H9 (cell line): ENCODE data around the gene YIPF6. TPM values are rescaled to one million over a fixed set of nuclear protein-coding genes. Genes with fewer than 3 reads are reported as not detected.

ENCODE experiments used
- DNase-seq: peaks from one replicate; pipeline ENCODE4 v3.0.0-alpha.2; 2017
- H2AFZ ChIP-seq: one replicate; pipeline ENCODE4 v1.6.1; 2013; ENCODE audit warnings: mild to moderate bottlenecking, low read length, control low read depth, moderate library complexity
- H2AK5ac ChIP-seq: 2 replicates; pipeline ENCODE4 v1.6.1; 2013; ENCODE audit warnings: low read length, control low read depth, mixed read lengths; ENCODE audit not compliant: insufficient read length
- H2BK120ac ChIP-seq: one replicate; pipeline ENCODE4 v1.6.1; 2013; ENCODE audit warnings: low read depth, mild to moderate bottlenecking, low read length, control low read depth, inconsistent platforms; ENCODE audit not compliant: poor library complexity, severe bottlenecking
- H2BK12ac ChIP-seq: 2 replicates; pipeline ENCODE4 v1.6.1; 2013; ENCODE audit warnings: low read length, control low read depth, mixed read lengths, low read depth; ENCODE audit not compliant: insufficient read length
- H2BK15ac ChIP-seq: 2 replicates; pipeline ENCODE4 v1.6.1; 2013; ENCODE audit warnings: low read depth, low read length, control low read depth
- H2BK20ac ChIP-seq: one replicate; pipeline ENCODE4 v1.6.1; 2013; ENCODE audit warnings: low read depth, mild to moderate bottlenecking, low read length, control low read depth, inconsistent platforms; ENCODE audit not compliant: poor library complexity, severe bottlenecking
- H2BK5ac ChIP-seq: 2 replicates; pipeline ENCODE4 v1.6.1; 2013; ENCODE audit warnings: low read length, control low read depth, mixed read lengths; ENCODE audit not compliant: insufficient read length
- H3K14ac ChIP-seq: 2 replicates; pipeline ENCODE4 v1.6.1; 2013; ENCODE audit warnings: low read length, control low read depth; ENCODE audit not compliant: insufficient read depth
- H3K18ac ChIP-seq: 2 replicates; pipeline ENCODE4 v1.6.1; 2013; ENCODE audit warnings: low read depth, mild to moderate bottlenecking, mixed read lengths, low read length, control low read depth; ENCODE audit not compliant: insufficient read length
- H3K23ac ChIP-seq: 2 replicates; pipeline ENCODE4 v1.6.1; 2013; ENCODE audit warnings: low read length, control low read depth, mixed read lengths, low read depth; ENCODE audit not compliant: insufficient read length
- H3K23me2 ChIP-seq: 2 replicates; pipeline ENCODE4 v1.6.1; 2013; ENCODE audit warnings: low read depth, mild to moderate bottlenecking, mixed read lengths, low read length, control low read depth; ENCODE audit not compliant: insufficient read length, poor library complexity, severe bottlenecking
- H3K27ac ChIP-seq: 2 replicates; pipeline ENCODE4 v1.5.1; 2013; ENCODE audit warnings: low read length, control low read depth, mixed read lengths, low read depth; ENCODE audit not compliant: insufficient read length
- H3K27me3 ChIP-seq: 2 replicates; pipeline ENCODE4 v1.6.1; 2013; ENCODE audit warnings: low read length, control low read depth, inconsistent platforms; ENCODE audit not compliant: insufficient read depth
- H3K4ac ChIP-seq: 2 replicates; pipeline ENCODE4 v1.6.1; 2013; ENCODE audit warnings: low read depth, mild to moderate bottlenecking, control low read depth, inconsistent platforms, low read length, moderate library complexity
- H3K4me1 ChIP-seq: 2 replicates; pipeline ENCODE4 v1.6.1; 2013; ENCODE audit warnings: low read length, control low read depth, inconsistent platforms; ENCODE audit not compliant: insufficient read depth
- H3K4me2 ChIP-seq: 2 replicates; pipeline ENCODE4 v1.6.1; 2013; ENCODE audit warnings: low read length, control low read depth, mixed read lengths; ENCODE audit not compliant: insufficient read length, insufficient read depth
- H3K56ac ChIP-seq: 2 replicates; pipeline ENCODE4 v1.6.1; 2013; ENCODE audit warnings: low read depth, mild to moderate bottlenecking, mixed read lengths, low read length, control low read depth; ENCODE audit not compliant: insufficient read length
- H3K79me1 ChIP-seq: 2 replicates; pipeline ENCODE4 v1.6.1; 2013; ENCODE audit warnings: low read depth, mild to moderate bottlenecking, moderate library complexity, low read length, control low read depth, inconsistent platforms; ENCODE audit not compliant: insufficient read depth, poor library complexity, severe bottlenecking
- H3K79me2 ChIP-seq: 2 replicates; pipeline ENCODE4 v1.6.1; 2013; ENCODE audit warnings: low read length, control low read depth, inconsistent platforms; ENCODE audit not compliant: insufficient read depth
- H3K9ac ChIP-seq: 2 replicates; pipeline ENCODE4 v1.6.1; 2013; ENCODE audit warnings: low read length, control low read depth, mixed read lengths; ENCODE audit not compliant: insufficient read length; ENCODE audit errors: extremely low read depth
- H3K9me3 ChIP-seq: one replicate; pipeline ENCODE4 v1.6.1; 2013; ENCODE audit warnings: low read depth, low read length, inconsistent platforms; ENCODE audit not compliant: control insufficient read depth
- H3T11ph ChIP-seq: one replicate; pipeline ENCODE4 v1.6.1; 2013; ENCODE audit warnings: mild to moderate bottlenecking, low read length, control low read depth, inconsistent platforms
- H4K20me1 ChIP-seq: one replicate; pipeline ENCODE4 v1.6.1; 2013; ENCODE audit not compliant: control insufficient read depth, insufficient read length, insufficient read depth
- H4K5ac ChIP-seq: 2 replicates; pipeline ENCODE4 v1.6.1; 2013; ENCODE audit warnings: low read depth, mild to moderate bottlenecking, mixed read lengths, low read length, control low read depth; ENCODE audit not compliant: insufficient read length
- H4K8ac ChIP-seq: replicated peaks from 2 replicates; pipeline ENCODE4 v1.6.1; 2013; ENCODE audit warnings: low read length, control low read depth, mixed read lengths, low read depth; ENCODE audit not compliant: insufficient read length
- H4K91ac ChIP-seq: 2 replicates; pipeline ENCODE4 v1.6.1; 2013; ENCODE audit warnings: low read depth, mild to moderate bottlenecking, moderate library complexity, mixed read lengths, low read length, control low read depth; ENCODE audit not compliant: insufficient read length
- H3K27ac Mint-ChIP-seq, 3 experiments: 2 replicates in 2 of 3; 3 replicates in 1 of 3; pipeline ENCODE4 v1.8.0; 2020 to 2021; ENCODE audit warnings: mixed read lengths in 3 of 3, mild to moderate bottlenecking in 1 of 3, moderate library complexity in 1 of 3
- H3K27me3 Mint-ChIP-seq: 2 replicates; pipeline ENCODE4 v1.8.0; 2021; ENCODE audit warnings: low read depth, mild to moderate bottlenecking, moderate library complexity, mixed read lengths
- H3K36me3 Mint-ChIP-seq, 3 experiments: 2 replicates in 2 of 3; 3 replicates in 1 of 3; pipeline ENCODE4 v1.8.0; 2020 to 2021; ENCODE audit warnings: low read depth in 3 of 3, mixed read lengths in 3 of 3; ENCODE audit not compliant: insufficient read depth in 1 of 3
- H3K4me1 Mint-ChIP-seq, 2 experiments: 2 replicates each; pipeline ENCODE4 v1.8.0; 2020; ENCODE audit warnings: mixed read lengths in 2 of 2
- H3K4me3 Mint-ChIP-seq, 2 experiments: 2 replicates in 1 of 2; 3 replicates in 1 of 2; pipeline ENCODE4 v1.8.0; 2020 to 2021; ENCODE audit warnings: mild to moderate bottlenecking in 2 of 2, mixed read lengths in 2 of 2, moderate library complexity in 1 of 2
- H3K9me3 Mint-ChIP-seq, 2 experiments: 2 replicates in 1 of 2; 3 replicates in 1 of 2; pipeline ENCODE4 v1.8.0; 2020; ENCODE audit warnings: mild to moderate bottlenecking in 2 of 2, mixed read lengths in 2 of 2, moderate library complexity in 1 of 2
- WGBS: extraction: QIAGEN DNeasy Blood & Tissue Kit; methylation state at CpG from one replicate; pipeline ENCODE4 v1.1.7; 2013; ENCODE audit warnings: missing lambda C conversion rate, low lambda C conversion rate, mixed read lengths; ENCODE audit not compliant: insufficient read length; ENCODE audit errors: extremely low coverage; 5-methylcytosine and 5-hydroxymethylcytosine counted together
- total RNA-seq: library from RNA; stranded (reverse); gene quantifications from 2 replicates; pipeline ENCODE4 v1.2.1, GENCODE V29; 2021
- TF ChIP-seq, protein P1 (sequence below): fragments of 200-600 bp; sonication (generic); conservative IDR thresholded peaks from 3 replicates; pipeline ENCODE4 v1.8.0; 2021; ENCODE audit warnings: antibody characterized with exemption, mild to moderate bottlenecking

YIPF6 gene
- total RNA-seq, 1 experiment from 2014 or later = 31.8 TPM

DNA sequence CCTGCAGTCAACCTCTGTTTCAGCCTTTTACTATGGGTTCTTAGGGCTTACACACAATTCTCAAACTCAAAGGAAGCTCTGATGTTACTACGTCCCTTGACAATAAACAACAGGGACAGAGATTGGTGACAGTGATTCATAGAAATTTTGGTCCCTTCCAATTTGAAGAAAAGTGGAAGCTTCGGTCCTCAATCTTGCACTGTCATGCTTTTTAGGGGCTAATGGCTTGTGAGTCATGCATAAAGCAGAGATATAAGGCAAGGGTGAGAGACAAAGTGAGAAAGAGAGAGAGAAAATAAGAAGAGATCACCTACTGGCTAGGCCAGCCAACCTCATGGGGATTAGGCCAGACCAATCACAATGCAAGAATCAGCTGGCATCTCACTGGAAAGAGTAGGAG is 85.4 kb downstream of the YIPF6 start:
- H3K14ac ChIP-seq = no peak overlapping the region
- H2BK5ac ChIP-seq = no peak overlapping the region
- H3K36me3 Mint-ChIP-seq = peaks cover 0 to 5% (median 0%) of the 10 kb centered on the region in 3 experiments; a peak in 2 of 7 replicates
- H3K79me1 ChIP-seq = no peaks in the 10 kb centered on the region
- WGBS = no CpG with 5 or more reads among the region's 2 CpGs
- H3K27me3 Mint-ChIP-seq = no peaks in the 10 kb centered on the region
- H3K4me1 Mint-ChIP-seq = no peaks in the 10 kb centered on the region
- no peak overlapping the region for H4K91ac ChIP-seq
- H4K8ac ChIP-seq = no peak overlapping the region
- H3T11ph ChIP-seq = no peak overlapping the region
- H2BK20ac ChIP-seq = no peak overlapping the region
- TF ChIP-seq, protein P1, sequence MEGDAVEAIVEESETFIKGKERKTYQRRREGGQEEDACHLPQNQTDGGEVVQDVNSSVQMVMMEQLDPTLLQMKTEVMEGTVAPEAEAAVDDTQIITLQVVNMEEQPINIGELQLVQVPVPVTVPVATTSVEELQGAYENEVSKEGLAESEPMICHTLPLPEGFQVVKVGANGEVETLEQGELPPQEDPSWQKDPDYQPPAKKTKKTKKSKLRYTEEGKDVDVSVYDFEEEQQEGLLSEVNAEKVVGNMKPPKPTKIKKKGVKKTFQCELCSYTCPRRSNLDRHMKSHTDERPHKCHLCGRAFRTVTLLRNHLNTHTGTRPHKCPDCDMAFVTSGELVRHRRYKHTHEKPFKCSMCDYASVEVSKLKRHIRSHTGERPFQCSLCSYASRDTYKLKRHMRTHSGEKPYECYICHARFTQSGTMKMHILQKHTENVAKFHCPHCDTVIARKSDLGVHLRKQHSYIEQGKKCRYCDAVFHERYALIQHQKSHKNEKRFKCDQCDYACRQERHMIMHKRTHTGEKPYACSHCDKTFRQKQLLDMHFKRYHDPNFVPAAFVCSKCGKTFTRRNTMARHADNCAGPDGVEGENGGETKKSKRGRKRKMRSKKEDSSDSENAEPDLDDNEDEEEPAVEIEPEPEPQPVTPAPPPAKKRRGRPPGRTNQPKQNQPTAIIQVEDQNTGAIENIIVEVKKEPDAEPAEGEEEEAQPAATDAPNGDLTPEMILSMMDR = no peak
- no peak overlapping the region for H3K18ac ChIP-seq
- no peak overlapping the region for H2BK120ac ChIP-seq
- H3K4me3 Mint-ChIP-seq = no peak overlapping the region
- H3K79me2 ChIP-seq = no peaks in the 10 kb centered on the region
- H3K23ac ChIP-seq = no peak overlapping the region
- no peaks in the 10 kb centered on the region for H3K23me2 ChIP-seq
- H2BK15ac ChIP-seq = no peak overlapping the region
- no peaks in the 10 kb centered on the region for H4K20me1 ChIP-seq
- no peak overlapping the region for H2BK12ac ChIP-seq
- H3K4me2 ChIP-seq = no peak overlapping the region
- no peak overlapping the region for H4K5ac ChIP-seq
- no peak overlapping the region for H2AK5ac ChIP-seq
- no peak overlapping the region for H3K27ac ChIP-seq
- H3K56ac ChIP-seq = no peak overlapping the region
- no peak for DNase-seq
- H2AFZ ChIP-seq = no peak overlapping the region
- no peaks in the 10 kb centered on the region for H3K4me1 ChIP-seq
- no peaks in the 10 kb centered on the region for H3K27me3 ChIP-seq
- H3K9me3 ChIP-seq = peaks cover 54% of the 10 kb centered on the region
- H3K9me3 Mint-ChIP-seq = peaks cover 46 to 47% of the 10 kb centered on the region in 2 experiments
- H3K4ac ChIP-seq = no peak overlapping the region
- H3K27ac Mint-ChIP-seq = no peak overlapping the region
- no peak overlapping the region for H3K9ac ChIP-seq

Other genes with a start within 250 kb of the YIPF6 start
- 1.0 and 1.5 TPM in 2 replicates for gene OPHN1, start 65.6 kb upstream of the YIPF6 start, total RNA-seq
- gene STARD8, start 148.6 kb downstream of the YIPF6 start, total RNA-seq = 0.39 and 0.52 TPM in 2 replicates